ENCODE measurements around the gene SNTB2.

SNTB2 gene

GRCh38 chr16:69197573-69197972 is 10.6 kb downstream of the SNTB2 start:
- TF ChIP-seq TCF12 (IDR thresholded peaks at IDR 0.05; ENCODE audit: low read depth), result no peak
- TF ChIP-seq TAF1 (IDR thresholded peaks at IDR 0.05; ENCODE audit: low read depth), result no peak
- TF ChIP-seq EGR1 (IDR thresholded peaks at IDR 0.05), result no peak
- no peak for TF ChIP-seq USF1 (IDR thresholded peaks at IDR 0.05)
- no peak for TF ChIP-seq FOXM1 (IDR thresholded peaks at IDR 0.05; ENCODE audit: borderline replicate concordance, low read depth)
- no peak for TF ChIP-seq RAD21 (IDR thresholded peaks at IDR 0.05; ENCODE audit: low read depth)
- no peak for TF ChIP-seq YY1 (IDR thresholded peaks at IDR 0.05; ENCODE audit: low read depth)
- TF ChIP-seq CEBPB (IDR thresholded peaks at IDR 0.05), result no peak
- no peak for TF ChIP-seq TEAD4 (IDR thresholded peaks at IDR 0.05)
- TF ChIP-seq ZBTB7A (IDR thresholded peaks at IDR 0.05; ENCODE audit: low read depth), result no peak
- TF ChIP-seq REST (IDR thresholded peaks at IDR 0.05; ENCODE audit: low read depth), result no peak
- no peak for TF ChIP-seq CREB1 (IDR thresholded peaks at IDR 0.05; ENCODE audit: low read depth)
- TF ChIP-seq NFIC (IDR thresholded peaks at IDR 0.05), result no peak
- no peak for TF ChIP-seq MAX (IDR thresholded peaks at IDR 0.05)
- TF ChIP-seq EP300 (IDR thresholded peaks at IDR 0.05; ENCODE audit: borderline replicate concordance), result no peak

GRCh38 chr16:69199382-69199781 is 12.4 kb downstream of the SNTB2 start:
- TF ChIP-seq MAX (IDR thresholded peaks at IDR 0.05), result no peak
- no peak for TF ChIP-seq TAF1 (IDR thresholded peaks at IDR 0.05; ENCODE audit: low read depth)
- TF ChIP-seq RAD21 (IDR thresholded peaks at IDR 0.05; ENCODE audit: low read depth), result no peak
- no peak for TF ChIP-seq CREB1 (IDR thresholded peaks at IDR 0.05; ENCODE audit: low read depth)
- no peak for TF ChIP-seq NFIC (IDR thresholded peaks at IDR 0.05)

- TF ChIP-seq MAX (IDR thresholded peaks at IDR 0.05) (no peak), NFIC (IDR thresholded peaks at IDR 0.05) (no peak), YY1 (IDR thresholded peaks at IDR 0.05; ENCODE audit: low read depth) (no peak), ZBTB7A (IDR thresholded peaks at IDR 0.05; ENCODE audit: low read depth) (no peak), TEAD4 (IDR thresholded peaks at IDR 0.05) (no peak), CEBPB (IDR thresholded peaks at IDR 0.05) (no peak), CREB1 (IDR thresholded peaks at IDR 0.05; ENCODE audit: low read depth) (no peak), TCF12 (IDR thresholded peaks at IDR 0.05; ENCODE audit: low read depth) (no peak), EP300 (IDR thresholded peaks at IDR 0.05; ENCODE audit: borderline replicate concordance) (no peak)
Measured at GRCh38 chr16:69201291-69201690, 14.3 kb downstream of the SNTB2 start.

- no peak for TF ChIP-seq CEBPB (IDR thresholded peaks at IDR 0.05)
- TF ChIP-seq USF1 (IDR thresholded peaks at IDR 0.05), result no peak
- TF ChIP-seq MAX (IDR thresholded peaks at IDR 0.05), result no peak
- TF ChIP-seq ZBTB7A (IDR thresholded peaks at IDR 0.05; ENCODE audit: low read depth), result no peak
- no peak for TF ChIP-seq TEAD4 (IDR thresholded peaks at IDR 0.05)
- TF ChIP-seq TCF12 (IDR thresholded peaks at IDR 0.05; ENCODE audit: low read depth), result no peak
- no peak for TF ChIP-seq EP300 (IDR thresholded peaks at IDR 0.05; ENCODE audit: borderline replicate concordance)
- no peak for TF ChIP-seq FOXM1 (IDR thresholded peaks at IDR 0.05; ENCODE audit: borderline replicate concordance, low read depth)
- TF ChIP-seq NFIC (IDR thresholded peaks at IDR 0.05), result no peak
Measured at GRCh38 chr16:69201787-69202186, 14.8 kb downstream of the SNTB2 start.

- TF ChIP-seq NFIC (IDR thresholded peaks at IDR 0.05) (no peak), TEAD4 (IDR thresholded peaks at IDR 0.05) (no peak), USF1 (IDR thresholded peaks at IDR 0.05) (no peak), EP300 (IDR thresholded peaks at IDR 0.05; ENCODE audit: borderline replicate concordance) (no peak), RAD21 (IDR thresholded peaks at IDR 0.05; ENCODE audit: low read depth) (no peak), YY1 (IDR thresholded peaks at IDR 0.05; ENCODE audit: low read depth) (no peak), CREB1 (IDR thresholded peaks at IDR 0.05; ENCODE audit: low read depth) (no peak), FOXM1 (IDR thresholded peaks at IDR 0.05; ENCODE audit: borderline replicate concordance, low read depth) (no peak), TCF12 (IDR thresholded peaks at IDR 0.05; ENCODE audit: low read depth) (no peak), EGR1 (IDR thresholded peaks at IDR 0.05) (no peak), CEBPB (IDR thresholded peaks at IDR 0.05) (no peak), REST (IDR thresholded peaks at IDR 0.05; ENCODE audit: low read depth) (no peak), MAX (IDR thresholded peaks at IDR 0.05) (no peak)
Measured at GRCh38 chr16:69204172-69204571, 17.2 kb downstream of the SNTB2 start.

Data from Ishikawa (cell line).